Right lobe of liver (tissue), 4 donors: ENCODE measurements around the gene SFTPD.

Source experiments
- POLR2A ChIP-seq: fragments of 450-650 bp; IDR thresholded peaks from one replicate; pipeline ENCODE4 v1.6.1; 2017; ENCODE audit warnings: antibody characterized with exemption, mild to moderate bottlenecking
- TF ChIP-seq, protein P1 (sequence below), 4 donors: fragments of 200-600 bp in 3 of 4; fragments of 450-650 bp in 1 of 4; IDR thresholded peaks; one replicate each; pipeline versions ENCODE4 v1.5.1 to v1.8.0; 2016 to 2022; ENCODE audit warnings: antibody characterized with exemption in 4 of 4, mild to moderate bottlenecking in 2 of 4
- donor health status: DM: no; HTN: no; CAD: no.
- donor health status: DM: no; HTN: no; CAD: no.
- donor health status: DM: no; HTN: yes; CAD: no.

DNA sequence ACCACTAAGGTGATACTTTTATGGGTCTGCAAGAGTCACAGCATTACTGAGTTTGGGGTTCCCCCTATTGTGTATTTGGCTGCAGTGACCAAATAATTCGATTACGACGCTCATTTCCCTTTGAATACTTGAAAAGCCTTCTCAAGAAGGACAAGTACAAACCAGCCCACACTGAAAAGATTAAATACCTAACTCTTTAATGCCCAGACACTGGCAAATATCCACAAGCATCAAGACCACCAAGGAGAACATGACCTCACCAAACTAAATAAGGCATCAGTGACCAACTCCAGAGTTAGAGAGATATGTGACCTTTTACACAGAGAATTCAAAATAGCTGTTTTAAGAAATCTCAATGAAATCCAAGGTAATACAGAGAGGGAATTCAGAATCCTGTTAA lies 31.8 kb upstream of the SFTPD start:
- no peak for TF ChIP-seq POLR2A
- TF ChIP-seq, protein P1, sequence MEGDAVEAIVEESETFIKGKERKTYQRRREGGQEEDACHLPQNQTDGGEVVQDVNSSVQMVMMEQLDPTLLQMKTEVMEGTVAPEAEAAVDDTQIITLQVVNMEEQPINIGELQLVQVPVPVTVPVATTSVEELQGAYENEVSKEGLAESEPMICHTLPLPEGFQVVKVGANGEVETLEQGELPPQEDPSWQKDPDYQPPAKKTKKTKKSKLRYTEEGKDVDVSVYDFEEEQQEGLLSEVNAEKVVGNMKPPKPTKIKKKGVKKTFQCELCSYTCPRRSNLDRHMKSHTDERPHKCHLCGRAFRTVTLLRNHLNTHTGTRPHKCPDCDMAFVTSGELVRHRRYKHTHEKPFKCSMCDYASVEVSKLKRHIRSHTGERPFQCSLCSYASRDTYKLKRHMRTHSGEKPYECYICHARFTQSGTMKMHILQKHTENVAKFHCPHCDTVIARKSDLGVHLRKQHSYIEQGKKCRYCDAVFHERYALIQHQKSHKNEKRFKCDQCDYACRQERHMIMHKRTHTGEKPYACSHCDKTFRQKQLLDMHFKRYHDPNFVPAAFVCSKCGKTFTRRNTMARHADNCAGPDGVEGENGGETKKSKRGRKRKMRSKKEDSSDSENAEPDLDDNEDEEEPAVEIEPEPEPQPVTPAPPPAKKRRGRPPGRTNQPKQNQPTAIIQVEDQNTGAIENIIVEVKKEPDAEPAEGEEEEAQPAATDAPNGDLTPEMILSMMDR (IDR thresholded peaks at IDR 0.05) = no peak
